GM18519 (cell line): Measurements from ENCODE around the gene PTPRT.

Experiments used
- ATAC-seq: cut with Tn5 transposase; IDR thresholded peaks from one replicate; pipeline ENCODE4 v1.9.1; 2021; ENCODE audit warnings: mild to moderate bottlenecking, moderate library complexity; ENCODE audit not compliant: unreplicated experiment, low FRiP score

Gene PTPRT

GRCh38 chr20:43137160-43137559 is 52.5 kb downstream of the PTPRT start:
- ATAC-seq: no peak

DNA sequence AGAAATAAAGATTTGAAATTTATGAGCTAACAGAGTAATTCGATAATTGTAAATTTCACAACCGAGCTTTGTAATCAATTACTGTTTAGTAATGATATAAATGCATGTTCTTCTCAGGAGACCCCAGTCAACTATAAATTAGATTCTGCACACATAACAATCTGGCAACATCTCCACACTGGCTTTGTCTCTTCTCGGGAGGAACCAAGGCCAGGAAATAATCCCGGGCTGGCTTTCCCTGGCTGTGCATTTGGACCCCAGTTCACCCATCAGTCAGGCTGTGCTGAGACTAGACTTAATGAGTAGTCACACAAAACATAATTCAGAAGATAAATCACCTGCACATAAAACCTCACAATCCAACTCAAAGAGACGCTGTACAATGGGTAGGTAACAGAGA is 65.5 kb downstream of the PTPRT start:
- ATAC-seq: no peak

DNA sequence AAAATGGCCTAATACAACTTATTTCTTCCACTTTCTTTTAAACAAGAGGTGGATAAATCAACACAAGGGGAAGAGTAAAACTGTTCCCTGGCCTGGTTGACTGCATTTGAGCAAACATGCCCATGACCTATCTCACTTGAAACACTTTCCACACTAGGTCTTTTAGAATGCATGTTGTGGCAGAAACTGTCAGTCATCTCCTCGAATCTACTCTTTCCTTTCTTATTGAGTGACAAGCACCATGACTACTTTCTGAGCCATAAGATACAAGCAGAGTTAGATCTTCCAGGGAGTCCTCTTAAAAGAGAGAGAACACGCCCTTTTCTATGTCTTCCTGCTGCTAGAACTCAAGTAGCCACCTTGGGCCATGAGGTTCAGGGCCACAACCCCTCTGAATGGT is 66.5 kb downstream of the PTPRT start:
- ATAC-seq: no peak

DNA sequence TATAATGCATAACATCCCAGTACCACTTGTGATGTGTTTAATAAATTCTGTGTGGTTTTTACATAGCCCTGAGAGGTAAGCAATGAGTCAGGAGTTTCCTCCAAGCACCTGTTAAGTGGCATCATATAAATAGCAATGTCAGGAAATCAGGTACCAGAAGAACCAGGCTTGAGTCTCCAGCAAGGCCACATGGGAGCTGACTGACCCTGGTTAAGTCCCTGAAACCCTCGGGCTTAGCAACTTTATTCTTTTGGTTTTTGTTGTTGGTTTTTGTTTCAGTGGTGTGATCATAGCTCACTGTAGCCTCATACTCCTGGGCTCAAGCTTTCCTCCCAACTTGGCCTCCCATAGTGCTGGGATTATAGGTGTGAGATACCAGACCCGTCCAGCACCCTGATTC is 70.0 kb downstream of the PTPRT start:
- no peak for ATAC-seq

GRCh38 chr20:43102394-43102793 is 87.3 kb downstream of the PTPRT start:
- no peak for ATAC-seq

- ATAC-seq: no peak
These were observed 92.8 kb downstream of the PTPRT start for GRCh38 chr20:43096931-43097260.

DNA sequence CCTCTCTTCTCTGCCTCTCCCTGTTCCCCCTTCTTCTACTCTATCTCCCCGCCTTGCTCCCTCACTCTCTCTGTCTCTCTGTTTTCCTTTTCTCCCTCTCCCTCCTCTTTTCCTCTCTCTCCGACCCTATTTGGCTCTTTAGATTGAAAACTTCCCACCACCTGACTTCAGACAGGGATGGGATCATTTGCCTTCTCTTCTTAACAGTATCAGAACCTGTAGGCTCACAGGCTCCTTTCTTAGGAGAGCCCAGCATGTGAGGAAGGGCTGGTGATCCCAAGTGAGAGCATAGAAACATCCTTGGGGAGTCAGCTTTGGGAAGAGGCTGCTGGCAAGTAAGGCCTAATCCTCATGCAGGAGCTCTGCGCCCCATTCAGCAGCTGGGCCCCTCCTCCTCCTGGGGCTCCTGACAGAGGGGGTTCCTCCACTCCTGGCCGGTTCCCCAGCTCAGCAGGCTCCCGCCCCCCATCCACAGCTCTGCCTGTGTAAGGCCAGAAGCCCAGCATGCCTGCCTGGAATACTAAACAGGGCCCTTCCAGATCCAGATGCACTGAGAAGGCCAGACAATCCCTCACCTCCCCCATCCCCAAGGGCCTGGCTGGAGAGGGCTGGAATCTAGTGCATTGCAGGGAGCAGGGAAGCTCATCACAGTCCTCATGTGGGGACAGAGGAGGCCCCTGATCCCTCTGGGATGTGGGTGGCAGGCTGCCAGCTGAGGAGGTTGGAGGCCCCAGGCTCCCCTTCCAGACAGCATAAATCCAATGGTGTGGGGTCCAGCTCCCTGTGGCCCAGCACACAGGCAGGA is 93.4 kb downstream of the PTPRT start:
- no peak for ATAC-seq

DNA sequence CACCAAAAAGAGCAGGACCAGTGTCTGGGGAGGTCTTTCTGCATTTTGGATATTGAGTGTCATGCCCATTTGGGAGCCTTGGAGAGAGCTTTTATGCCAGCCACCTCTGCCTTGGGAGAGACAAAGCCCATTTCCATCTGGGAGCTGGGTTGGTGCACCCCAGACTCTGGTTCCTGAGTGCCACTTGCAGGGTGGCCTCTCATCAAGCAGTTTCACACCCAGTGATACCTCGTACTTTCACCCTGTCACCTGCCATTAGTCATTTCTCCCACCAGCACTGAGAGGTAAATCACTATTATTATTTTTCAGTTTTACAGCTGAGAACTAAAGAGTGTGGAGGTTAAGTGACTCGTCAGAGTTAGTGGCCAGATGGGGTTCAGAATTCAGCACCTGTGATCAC is 94.7 kb downstream of the PTPRT start:
- ATAC-seq: no peak

DNA sequence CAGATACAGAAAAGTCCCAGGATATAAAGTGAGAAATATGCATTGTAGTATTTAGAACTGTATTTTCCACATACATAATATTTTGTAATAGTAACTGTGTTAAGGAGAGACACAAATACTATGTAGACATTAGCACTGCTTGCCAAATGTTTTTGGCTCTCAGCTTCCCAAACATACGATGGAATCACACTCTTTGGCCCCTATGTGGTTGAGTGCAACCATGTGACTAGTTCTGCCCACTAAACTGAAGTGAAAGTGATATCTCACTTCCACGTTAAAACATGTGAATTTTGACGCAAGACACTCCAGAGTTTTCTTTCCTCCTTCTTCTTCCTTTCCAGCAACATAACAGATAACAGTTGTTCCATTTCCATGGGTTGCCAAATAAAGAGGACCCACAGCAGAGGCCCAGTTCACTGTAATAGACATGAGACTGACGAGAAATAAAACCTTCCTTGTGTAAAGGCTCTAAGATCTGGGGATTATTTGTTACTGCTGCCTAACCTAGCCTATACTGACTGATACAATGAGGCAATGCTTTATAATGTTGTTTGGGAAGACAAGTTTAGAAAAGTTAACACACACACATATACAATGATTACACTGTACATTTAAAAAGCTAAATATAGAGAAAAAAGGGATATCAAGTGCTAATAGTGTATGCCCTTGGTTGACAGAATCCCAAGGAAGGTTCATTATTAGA is 97.2 kb downstream of the PTPRT start:
- ATAC-seq: no peak

- no peak for ATAC-seq
These were observed 121.2 kb downstream of the PTPRT start for GRCh38 chr20:43068482-43068881.

DNA sequence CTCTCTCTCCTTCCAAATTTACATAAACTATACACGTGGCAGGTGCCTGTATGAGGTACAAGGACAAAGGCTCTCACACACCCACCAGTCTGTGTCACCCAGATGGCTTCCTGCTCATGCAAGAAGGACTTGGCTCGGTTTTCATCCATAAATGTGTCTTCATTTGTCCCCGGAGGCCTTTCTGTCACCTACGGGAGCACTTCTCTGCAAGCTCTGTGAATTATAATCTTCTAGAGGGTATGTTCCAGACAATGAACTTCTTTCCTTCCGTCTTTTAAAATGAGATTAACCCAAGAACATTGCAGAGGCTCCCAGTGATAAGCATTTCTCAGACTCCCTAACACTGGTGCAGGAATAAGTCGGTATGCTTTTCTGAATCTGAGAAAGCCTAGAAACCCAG is 123.6 kb downstream of the PTPRT start:
- ATAC-seq: no peak

DNA sequence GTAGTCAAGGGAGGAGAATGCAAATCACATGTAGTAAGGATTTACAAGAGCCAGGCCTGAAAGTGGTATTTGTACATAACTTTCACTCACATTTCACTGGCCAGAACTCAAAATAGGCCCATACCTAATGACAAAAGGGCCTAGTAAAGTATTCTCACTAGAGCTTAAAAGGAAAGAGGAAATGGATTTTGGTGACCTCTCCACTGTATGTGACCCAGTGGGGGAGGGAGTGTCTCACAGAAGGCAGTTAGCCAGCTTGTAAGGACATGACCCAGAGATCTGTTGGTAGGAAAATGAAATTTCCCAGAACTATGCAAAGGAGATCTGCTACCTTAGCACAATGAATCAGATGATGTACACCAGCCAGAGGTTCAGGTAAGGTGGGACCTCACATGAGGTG is 124.4 kb downstream of the PTPRT start:
- no peak for ATAC-seq

GRCh38 chr20:43058077-43058476 is 131.6 kb downstream of the PTPRT start:
- ATAC-seq: no peak

GRCh38 chr20:43057317-43057716 is 132.4 kb downstream of the PTPRT start:
- no peak for ATAC-seq

DNA sequence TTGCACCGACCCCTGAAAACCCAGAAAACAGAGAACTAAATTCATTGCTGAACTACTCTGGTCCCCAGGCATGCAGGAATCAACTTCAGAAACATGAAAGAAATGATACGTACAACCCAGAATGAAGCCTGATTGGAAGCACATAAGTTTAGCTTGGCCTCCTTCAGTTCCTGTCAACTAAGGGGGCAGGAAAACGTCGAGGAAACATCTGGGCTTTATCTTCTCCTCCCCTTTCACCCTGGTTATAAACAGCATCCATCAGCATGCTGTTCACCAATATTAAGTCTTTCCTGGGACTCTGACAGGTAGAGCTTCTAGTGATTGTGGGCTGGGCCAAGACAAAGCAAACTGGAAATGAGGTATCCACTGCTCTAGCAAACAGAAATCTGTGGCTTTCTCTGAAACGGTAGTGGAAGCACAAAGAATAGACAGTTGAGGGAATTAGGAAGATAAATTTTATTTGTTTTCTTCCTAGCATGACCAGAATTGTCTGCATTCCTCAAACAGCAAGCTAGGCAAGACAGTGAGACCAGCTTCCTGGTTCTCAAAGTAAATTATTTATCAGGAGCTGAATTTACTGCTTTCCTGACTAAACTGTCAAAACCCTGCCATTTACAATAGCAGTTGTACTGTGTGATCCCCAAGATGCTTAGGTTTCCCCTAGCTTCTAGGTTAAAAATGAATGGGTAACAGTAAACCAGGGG is 134.4 kb downstream of the PTPRT start:
- ATAC-seq: no peak

- no peak for ATAC-seq
These were observed 137.2 kb downstream of the PTPRT start for GRCh38 chr20:43052532-43052931.

GRCh38 chr20:43046966-43047365 is 142.7 kb downstream of the PTPRT start:
- ATAC-seq: no peak

GRCh38 chr20:43043887-43044286 is 145.8 kb downstream of the PTPRT start:
- ATAC-seq: no peak

GRCh38 chr20:43040427-43040826 is 149.3 kb downstream of the PTPRT start:
- no peak for ATAC-seq

DNA sequence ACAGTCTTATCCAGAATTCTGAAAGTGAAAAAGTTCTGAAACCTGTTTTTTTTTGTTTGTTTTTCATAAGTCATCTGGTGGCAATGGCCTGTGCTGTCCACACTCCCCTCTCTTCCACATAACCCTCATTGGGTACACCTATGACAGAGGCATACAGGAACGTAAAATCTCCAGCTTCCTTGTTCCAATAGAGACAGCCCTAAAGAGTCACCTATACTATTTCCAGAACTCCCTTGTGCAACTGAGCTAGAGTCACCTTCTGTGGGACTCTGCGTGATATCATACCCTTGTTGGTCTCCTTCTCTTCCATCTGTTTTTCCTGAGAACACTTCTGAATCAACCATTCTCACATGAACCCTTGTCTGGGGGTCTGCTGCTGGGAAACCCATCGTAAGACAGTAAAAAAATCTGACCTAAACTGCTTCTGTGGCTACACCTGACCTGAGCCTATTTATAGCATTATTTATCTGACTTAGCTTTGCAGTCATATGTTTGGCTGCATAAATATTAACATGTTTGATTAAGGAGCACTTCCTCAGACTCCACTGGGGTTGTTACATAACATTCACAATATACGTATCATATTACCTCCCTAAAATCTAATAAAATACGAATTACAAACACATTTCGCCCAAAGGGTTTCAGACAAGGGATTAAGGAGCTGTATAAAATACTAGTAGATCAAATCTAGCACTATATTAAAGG is 151.9 kb downstream of the PTPRT start:
- no peak for ATAC-seq
